ENCODE measurements around the gene MROH8. TPM values are rescaled to one million over a fixed set of nuclear protein-coding genes. Genes with fewer than 3 reads are reported as not detected.

The MROH8 gene
- total RNA-seq, 1 donor from 2014 or later: 1.5 TPM

DNA sequence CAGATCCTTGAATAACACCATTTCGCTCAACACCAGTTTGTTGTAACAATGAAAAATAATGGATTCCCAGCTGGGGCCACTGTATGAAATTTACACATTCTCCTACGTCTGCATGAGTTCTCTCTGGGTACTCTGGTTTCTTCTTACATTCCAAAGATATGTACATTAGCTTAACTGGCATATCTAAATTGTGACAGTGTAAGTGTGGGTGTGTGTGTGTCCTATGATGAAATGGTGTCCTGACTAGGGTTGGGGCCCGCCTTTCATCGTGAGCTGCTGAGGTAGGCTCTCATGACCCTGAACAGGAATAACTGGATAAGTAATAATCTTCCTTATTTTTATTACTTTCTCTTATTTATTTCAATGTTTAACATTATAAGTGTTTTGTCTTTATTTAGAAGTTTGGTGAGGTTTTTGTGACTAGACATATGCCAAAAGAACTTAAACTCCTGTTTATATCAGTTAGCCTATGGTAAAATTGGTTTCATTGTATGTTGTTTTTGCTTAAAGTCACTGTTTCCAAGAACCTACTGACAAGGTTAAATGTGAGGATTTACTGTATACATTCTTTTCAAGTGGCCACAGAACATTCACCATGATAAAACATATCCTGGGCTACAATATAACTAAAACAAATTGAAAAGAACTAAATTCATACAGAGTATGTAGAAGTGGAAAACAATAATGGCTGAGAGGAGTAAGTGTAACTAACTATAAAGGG is 126.0 kb downstream of the MROH8 start:
- H3K4me3 ChIP-seq: no peak overlapping the region
- DNase-seq (ENCODE audit: extremely low spot score in 2 of 2): no peak

More for the DNA sequence above, 126.0 kb downstream of the MROH8 start:
- no peaks in the 10 kb centered on the region for H3K4me1 ChIP-seq
- H3K36me3 ChIP-seq: peaks cover 0 to 38% of the 10 kb centered on the region in 2 donors
- TF ChIP-seq POLR2AphosphoS5 (IDR thresholded peaks at IDR 0.05; ENCODE audit: insufficient read depth in 1 of 2, low read depth in 1 of 2) (no peak), POLR2A (IDR thresholded peaks at IDR 0.05) (no peak)
- TF ChIP-seq, protein P1, sequence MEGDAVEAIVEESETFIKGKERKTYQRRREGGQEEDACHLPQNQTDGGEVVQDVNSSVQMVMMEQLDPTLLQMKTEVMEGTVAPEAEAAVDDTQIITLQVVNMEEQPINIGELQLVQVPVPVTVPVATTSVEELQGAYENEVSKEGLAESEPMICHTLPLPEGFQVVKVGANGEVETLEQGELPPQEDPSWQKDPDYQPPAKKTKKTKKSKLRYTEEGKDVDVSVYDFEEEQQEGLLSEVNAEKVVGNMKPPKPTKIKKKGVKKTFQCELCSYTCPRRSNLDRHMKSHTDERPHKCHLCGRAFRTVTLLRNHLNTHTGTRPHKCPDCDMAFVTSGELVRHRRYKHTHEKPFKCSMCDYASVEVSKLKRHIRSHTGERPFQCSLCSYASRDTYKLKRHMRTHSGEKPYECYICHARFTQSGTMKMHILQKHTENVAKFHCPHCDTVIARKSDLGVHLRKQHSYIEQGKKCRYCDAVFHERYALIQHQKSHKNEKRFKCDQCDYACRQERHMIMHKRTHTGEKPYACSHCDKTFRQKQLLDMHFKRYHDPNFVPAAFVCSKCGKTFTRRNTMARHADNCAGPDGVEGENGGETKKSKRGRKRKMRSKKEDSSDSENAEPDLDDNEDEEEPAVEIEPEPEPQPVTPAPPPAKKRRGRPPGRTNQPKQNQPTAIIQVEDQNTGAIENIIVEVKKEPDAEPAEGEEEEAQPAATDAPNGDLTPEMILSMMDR (IDR thresholded peaks at IDR 0.05): no peak
- no peaks in the 10 kb centered on the region for H3K9me3 ChIP-seq
- no peaks in the 10 kb centered on the region for H3K27me3 ChIP-seq
- no peak overlapping the region for H3K27ac ChIP-seq
- intact Hi-C loops (cut with DNase I): no loop called here

Other genes starting within 250 kb of the MROH8 start
- 142 TPM for gene SAMHD1, start 227.8 kb downstream of the MROH8 start, total RNA-seq
- 15.0 TPM for gene RBL1, start 83.6 kb downstream of the MROH8 start, total RNA-seq
- 103 TPM for gene RPN2, start 218 bp downstream of the MROH8 start, total RNA-seq
- not detected for gene GHRH, start 82.3 kb upstream of the MROH8 start, total RNA-seq
- 54.3 TPM for gene MANBAL, start 110.1 kb upstream of the MROH8 start, total RNA-seq
- gene SRC, start 166.6 kb upstream of the MROH8 start, total RNA-seq: 48.6 TPM

All from vagina (tissue), 2 donors.